Measurements from ENCODE around the gene RBBP8NL.
"Not testable (repeated sequence)": the region's sequence is repeated elsewhere in the genome, so short reads cannot be mapped to it uniquely, and the experiment has no call there.

The RBBP8NL gene

GRCh38 chr20:62376112-62377063 is 51.0 kb downstream of the RBBP8NL start:
- DNase-seq (ENCODE audit: low read depth in 1 of 2, low spot score in 1 of 2) = no peak

DNA sequence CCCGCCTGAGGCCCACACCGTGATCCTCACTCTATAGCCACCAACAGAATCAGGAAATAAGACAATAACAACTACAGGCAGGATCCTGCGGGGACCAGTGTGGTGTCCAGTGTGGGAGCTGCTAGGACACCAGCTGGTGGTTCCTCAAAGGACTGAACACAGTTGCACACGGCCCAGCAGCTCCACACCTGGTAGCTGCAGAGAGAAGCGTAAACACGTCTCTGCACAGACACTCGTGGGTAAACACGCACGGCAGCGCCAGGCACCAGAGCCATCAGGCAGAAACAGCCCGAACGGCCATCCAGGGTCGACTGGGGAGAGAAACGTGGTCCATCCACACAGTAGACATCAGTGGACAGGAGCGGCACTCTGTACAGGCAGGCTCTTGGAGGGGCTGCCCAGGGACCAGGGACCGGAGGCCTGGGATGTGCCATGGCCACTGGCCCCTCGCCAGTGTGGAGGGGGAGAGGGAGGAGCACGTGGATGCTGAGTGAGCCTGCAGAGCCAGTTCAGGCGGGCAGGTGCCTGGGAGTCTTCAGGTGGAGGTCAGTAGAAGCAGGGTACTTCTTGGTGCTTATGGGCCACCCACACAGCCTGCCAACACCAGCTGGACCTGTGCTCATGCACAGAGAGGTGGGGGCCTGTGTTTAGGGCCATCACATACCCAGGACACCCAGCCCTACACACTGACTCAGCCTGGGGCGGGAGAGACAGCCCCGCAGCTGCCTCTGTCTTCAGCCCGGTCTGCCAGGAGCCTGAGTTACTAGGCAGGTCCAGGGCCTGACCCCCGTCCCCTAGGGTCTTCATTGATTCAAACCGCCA is 52.8 kb downstream of the RBBP8NL start:
- no peak for DNase-seq (ENCODE audit: low read depth in 1 of 2, low spot score in 1 of 2)

GRCh38 chr20:62373631-62374179 is 53.6 kb downstream of the RBBP8NL start:
- DNase-seq (ENCODE audit: low read depth in 1 of 2, low spot score in 1 of 2) = not testable (repeated sequence)

DNA sequence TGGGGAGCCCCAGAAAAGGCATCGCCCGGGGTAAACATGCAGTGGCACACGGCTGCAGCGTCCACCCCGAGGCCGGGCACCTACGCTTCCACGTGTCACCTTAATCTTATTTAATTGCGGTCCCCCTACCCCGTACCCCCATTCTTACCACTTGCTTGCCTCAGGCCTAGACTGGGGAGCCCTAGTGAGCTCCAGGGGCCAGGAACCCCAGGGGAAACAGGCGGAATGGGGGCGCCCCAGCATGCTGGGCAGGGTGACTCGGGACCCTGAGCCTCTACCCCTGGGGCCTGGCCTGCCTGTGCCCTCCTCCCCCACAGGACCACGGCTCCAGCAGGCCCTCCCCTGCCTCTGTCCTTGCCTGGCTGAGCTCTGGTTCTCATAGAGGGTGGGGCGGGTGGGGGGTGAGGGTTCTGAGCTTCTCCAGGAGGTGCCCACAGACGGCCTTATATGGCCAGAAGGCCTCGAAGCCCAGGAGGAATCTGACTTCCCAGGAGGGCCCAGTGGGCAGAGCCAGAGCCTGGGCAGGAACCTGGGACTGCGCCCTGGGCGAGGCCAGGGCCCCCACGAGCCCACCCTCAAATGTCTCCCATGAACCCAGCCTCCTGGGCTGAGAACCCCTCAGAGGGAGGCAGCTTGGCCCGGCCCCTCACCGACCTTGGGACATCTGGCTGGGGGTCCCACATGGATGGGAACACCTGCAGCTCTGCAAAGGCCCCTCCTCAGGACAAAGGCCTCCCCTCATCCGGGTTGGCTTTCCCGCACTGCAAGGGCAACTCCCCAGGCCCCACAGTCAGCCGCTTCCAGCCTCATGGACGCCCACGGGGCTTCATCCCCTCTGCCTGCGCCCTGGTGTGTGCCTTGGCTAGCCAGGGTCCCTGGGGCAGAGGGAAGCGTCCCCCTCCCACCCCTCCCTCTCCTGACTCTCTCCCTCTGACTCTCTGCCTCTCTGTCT is 55.0 kb downstream of the RBBP8NL start:
- DNase-seq (ENCODE audit: low read depth in 1 of 2, low spot score in 1 of 2) = no peak

DNA sequence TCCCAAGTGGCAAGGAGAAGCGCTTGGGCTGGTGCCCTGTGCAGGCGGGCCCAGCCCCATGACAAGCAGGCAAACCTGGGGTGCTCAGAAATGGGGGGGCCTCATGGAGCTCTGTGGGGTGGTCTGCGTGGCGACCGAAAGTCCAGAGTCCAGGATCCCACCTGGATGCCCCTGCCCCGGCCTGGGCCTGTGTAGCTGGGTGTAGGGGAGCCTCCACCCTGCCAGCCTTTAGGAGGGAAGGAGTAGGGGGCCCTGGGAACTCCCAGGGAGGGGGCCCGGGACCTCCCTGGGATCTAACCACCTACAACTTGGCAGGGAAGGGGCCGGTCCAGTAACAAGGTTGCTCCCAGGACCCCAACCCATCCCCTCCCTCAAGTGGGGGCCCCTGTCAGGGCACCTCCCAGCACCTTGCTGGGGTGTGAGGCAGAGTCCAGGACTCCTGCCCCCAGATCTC is 55.7 kb downstream of the RBBP8NL start:
- no peak for DNase-seq (ENCODE audit: low read depth in 1 of 2, low spot score in 1 of 2)

- no peak for DNase-seq (ENCODE audit: low read depth in 1 of 2, low spot score in 1 of 2)
Measured at GRCh38 chr20:62370807-62371587, 56.3 kb downstream of the RBBP8NL start.

DNA sequence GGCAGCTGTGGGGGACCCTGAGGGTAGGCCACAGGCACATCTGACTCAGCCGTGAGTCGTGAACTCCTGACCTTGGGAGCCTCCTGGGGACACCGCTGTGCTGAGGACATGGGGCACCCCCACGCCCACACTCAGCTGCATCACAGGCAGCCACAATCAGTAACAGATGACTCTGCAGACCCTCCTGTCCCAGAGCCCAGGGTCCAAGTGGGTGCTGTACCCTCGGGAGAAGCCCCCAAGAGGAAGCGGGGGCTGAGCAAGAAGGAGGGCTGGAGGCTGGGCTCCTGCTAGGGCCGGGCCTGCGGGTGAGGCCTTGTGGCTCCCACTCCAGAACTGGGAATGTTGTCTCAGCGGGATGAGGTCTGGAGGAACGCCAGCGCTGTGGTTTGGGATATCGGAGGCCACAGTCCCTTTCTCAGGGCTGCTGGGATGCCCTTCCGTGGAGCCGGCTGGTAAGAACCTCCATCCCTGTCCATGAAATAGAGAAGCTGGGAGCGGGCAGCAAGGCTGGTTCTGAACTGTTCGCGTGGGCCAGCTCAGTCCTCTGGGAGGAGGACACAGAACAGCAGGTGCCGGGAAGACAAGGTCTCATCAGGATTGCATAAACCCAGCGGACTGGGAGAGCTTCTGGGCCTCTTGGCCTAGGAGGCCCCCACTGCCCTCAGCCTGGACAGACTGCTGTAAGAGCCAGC is 57.1 kb downstream of the RBBP8NL start:
- no peak for DNase-seq (ENCODE audit: low read depth in 1 of 2, low spot score in 1 of 2)

GRCh38 chr20:62369815-62370114 is 57.6 kb downstream of the RBBP8NL start:
- DNase-seq (ENCODE audit: low read depth in 1 of 2, low spot score in 1 of 2) = no peak

GRCh38 chr20:62368976-62369814 is 58.1 kb downstream of the RBBP8NL start:
- DNase-seq (ENCODE audit: low read depth in 1 of 2, low spot score in 1 of 2) = no peak

DNA sequence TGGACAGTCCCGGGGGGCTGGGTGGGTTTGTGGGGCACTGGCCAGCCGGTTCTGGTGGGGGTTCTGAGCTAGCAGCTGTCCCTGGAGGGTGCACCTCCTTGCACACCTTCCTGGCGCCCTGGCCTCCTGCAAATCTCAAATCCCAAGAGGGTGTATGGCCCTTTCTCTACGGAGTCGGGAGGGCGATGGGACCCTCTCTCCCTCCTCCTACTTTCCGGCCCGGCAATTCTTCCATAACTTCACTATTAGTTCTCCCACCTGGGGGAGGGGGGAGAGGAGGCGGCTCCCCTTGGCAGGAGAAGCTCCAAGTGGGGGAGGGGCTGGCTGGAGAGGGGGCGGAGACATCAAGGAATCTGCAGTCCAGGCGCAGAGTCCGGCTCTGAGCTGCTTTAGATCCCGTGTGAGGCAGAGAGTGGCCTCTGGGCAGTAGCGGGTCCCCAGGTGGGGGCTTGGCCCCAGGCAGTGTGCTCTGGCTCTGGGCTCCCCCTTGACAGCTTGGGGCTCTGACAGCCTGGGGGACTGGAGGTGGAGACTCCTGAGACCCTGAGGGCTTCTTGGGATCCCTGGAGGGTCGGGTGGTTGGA is 58.9 kb downstream of the RBBP8NL start:
- no peak for DNase-seq (ENCODE audit: low read depth in 1 of 2, low spot score in 1 of 2)

- DNase-seq (ENCODE audit: low read depth in 1 of 2, low spot score in 1 of 2) = no peak
Measured at GRCh38 chr20:62367633-62368391, 59.5 kb downstream of the RBBP8NL start.

DNA sequence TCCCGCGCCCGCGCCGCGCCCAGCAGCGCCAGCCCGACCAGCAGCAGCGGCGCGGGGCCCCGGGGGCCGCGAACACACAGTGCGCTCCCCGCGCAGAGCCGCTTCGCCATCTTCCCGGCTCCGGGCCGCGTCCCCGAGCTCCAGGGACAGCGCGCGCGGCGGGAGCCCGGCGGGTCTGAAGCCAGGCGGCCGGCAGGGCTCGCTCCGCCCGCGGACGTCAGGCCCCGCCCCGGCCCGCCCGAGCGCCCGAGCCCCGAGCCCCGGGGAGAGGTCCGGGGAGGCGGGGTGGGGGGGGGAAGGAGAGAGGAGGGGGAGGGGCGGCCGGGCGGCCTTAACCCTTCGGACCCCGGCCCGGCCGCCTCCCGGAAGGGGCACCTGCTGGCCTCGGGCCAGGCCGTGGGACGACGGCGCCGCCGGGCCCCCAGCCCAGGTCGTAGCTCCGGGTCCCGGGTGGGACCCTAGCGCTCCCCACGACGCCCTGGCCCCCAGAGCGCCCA is 60.2 kb downstream of the RBBP8NL start, which contains the start of gene LAMA5:
TSS of gene LAMA5 (minus strand) at position 177 of the 497 bp plus-strand sequence. CDS start at position 110, 67 bp downstream.
- no peak for DNase-seq (ENCODE audit: low read depth in 1 of 2, low spot score in 1 of 2)

- no peak for DNase-seq (ENCODE audit: low read depth in 1 of 2, low spot score in 1 of 2)
Measured at GRCh38 chr20:62366370-62367135, 60.8 kb downstream of the RBBP8NL start.

DNA sequence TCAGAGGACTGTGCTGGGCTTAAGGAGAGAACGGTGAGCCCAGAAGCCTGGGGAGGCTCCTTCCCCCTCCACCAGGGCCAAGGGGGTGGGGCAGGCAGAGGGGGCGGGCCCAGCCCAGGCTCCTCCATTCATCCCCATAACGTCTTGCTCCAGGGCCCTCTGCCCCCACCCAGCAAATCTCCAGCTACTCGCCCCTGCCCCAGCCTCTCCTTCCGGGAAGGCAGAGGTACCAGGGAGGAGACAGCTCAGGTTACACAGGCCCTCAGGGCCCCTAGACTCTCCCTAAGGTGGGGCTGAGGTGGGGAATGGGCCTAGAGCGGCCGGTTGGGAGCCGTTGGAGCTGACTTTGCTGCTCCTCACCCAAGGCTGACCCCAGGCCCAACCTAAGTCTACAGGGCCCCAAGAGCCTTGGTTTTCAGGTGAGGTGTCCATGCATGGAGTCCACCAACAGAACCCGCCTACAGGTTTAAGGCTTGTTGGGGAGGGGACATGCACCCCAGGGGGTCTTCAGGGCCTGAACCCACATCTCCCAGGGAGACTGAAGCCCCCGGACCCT is 61.4 kb downstream of the RBBP8NL start:
- no peak for DNase-seq (ENCODE audit: low read depth in 1 of 2, low spot score in 1 of 2)

- no peak for DNase-seq (ENCODE audit: low read depth in 1 of 2, low spot score in 1 of 2)
Measured at GRCh38 chr20:62364911-62365736, 62.2 kb downstream of the RBBP8NL start.

Data from activated T-helper 1 cell treated with anti-CD3 and anti-CD28 coated beads, Interleukin-2, amount 50 U/mL, for 16 hours (primary cell).